ENCODE data around the gene SLC22A23. TPM values are rescaled to one million over a fixed set of nuclear protein-coding genes. Genes with fewer than 3 reads are reported as not detected.

The SLC22A23 gene
- total RNA-seq, 6 donors from 2014 or later = 18.2 to 73.1 (median 28.3) TPM

DNA sequence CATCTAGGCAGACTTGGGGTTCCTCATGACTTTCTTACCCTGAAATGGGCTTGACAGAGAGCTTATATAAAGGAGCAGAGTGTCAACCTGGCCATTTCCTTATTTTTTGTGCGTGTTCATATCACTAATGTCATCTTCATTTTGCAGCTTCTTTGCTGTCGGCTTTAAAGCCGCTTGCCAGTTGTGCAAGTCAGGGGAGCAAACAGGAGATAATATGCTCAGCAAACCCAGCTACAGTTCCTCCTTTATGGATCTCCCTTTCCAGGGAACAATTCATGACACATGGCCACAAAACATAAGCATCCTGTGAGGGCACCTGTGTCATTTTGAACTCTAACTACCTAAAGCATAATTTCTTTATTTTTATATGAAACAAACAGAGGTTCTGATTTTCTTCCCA, 222.9 kb downstream of the SLC22A23 start:
- H3K4me1 ChIP-seq = peaks cover 23 to 33% (median 27%) of the 10 kb centered on the region in 4 donors
- H3K9me3 ChIP-seq = no peaks in the 10 kb centered on the region
- WGBS, 2 donors = 67 to 71% methylated on average over 3 of the region's 3 CpGs
- no peak for ATAC-seq (ENCODE audit: low FRiP score in 2 of 2)
- peaks cover 0 to 32% (median 15%) of the 10 kb centered on the region in 4 donors for H3K27me3 ChIP-seq
- no peak for DNase-seq
- no peaks in the 10 kb centered on the region for H3K36me3 ChIP-seq
- H3K27ac ChIP-seq = no peak overlapping the region
- H3K4me3 ChIP-seq = no peak overlapping the region
- no peak for TF ChIP-seq EP300 (IDR thresholded peaks at IDR 0.05)

GRCh38 chr6:3233321-3233720, 223.5 kb downstream of the SLC22A23 start:
- WGBS, 2 donors = 90 to 96% methylated on average over 3 of the region's 3 CpGs
- Histone ChIP-seq H3K9me3 (no peaks in the 10 kb centered on the region), H3K4me3 (no peak overlapping the region), H3K27ac (no peak overlapping the region), H3K4me1 (peaks cover 29 to 39% (median 33%) of the 10 kb centered on the region in 4 donors), H3K36me3 (no peaks in the 10 kb centered on the region), H3K27me3 (peaks cover under 1 to 38% (median 19%) of the 10 kb centered on the region in 4 donors)
- DNase-seq = no peak
- TF ChIP-seq EP300 (IDR thresholded peaks at IDR 0.05) = no peak
- no peak for TF ChIP-seq POLR2AphosphoS5 (IDR thresholded peaks at IDR 0.05)
- TF ChIP-seq CTCF (IDR thresholded peaks at IDR 0.05) = no peak
- TF ChIP-seq POLR2A (IDR thresholded peaks at IDR 0.05) = no peak
- no peak for ATAC-seq (ENCODE audit: low FRiP score in 2 of 2)

- no peak for DNase-seq
- Histone ChIP-seq H3K27me3 (peaks cover 9 to 49% (median 26%) of the 10 kb centered on the region in 4 donors), H3K4me3 (peak overlapping the region in 3 of 4 donors; percentile 50 to 59 (median 57)), H3K36me3 (no peaks in the 10 kb centered on the region), H3K9me3 (no peaks in the 10 kb centered on the region), H3K4me1 (peaks cover 39 to 49% (median 44%) of the 10 kb centered on the region in 4 donors), H3K27ac (peak overlapping the region in 2 of 4 donors; percentile 28 to 67)
- TF ChIP-seq POLR2A (IDR thresholded peaks at IDR 0.05) = no peak
- TF ChIP-seq EP300 (IDR thresholded peaks at IDR 0.05) = no peak
- no peak for TF ChIP-seq POLR2AphosphoS5 (IDR thresholded peaks at IDR 0.05)
- no peak for TF ChIP-seq CTCF (IDR thresholded peaks at IDR 0.05)
- ATAC-seq (ENCODE audit: low FRiP score in 2 of 2) = no peak
- WGBS, 2 donors = 26 to 34% methylated on average over 23 of the region's 23 CpGs
Measured at GRCh38 chr6:3232017-3232945, 224.6 kb downstream of the SLC22A23 start.

DNA sequence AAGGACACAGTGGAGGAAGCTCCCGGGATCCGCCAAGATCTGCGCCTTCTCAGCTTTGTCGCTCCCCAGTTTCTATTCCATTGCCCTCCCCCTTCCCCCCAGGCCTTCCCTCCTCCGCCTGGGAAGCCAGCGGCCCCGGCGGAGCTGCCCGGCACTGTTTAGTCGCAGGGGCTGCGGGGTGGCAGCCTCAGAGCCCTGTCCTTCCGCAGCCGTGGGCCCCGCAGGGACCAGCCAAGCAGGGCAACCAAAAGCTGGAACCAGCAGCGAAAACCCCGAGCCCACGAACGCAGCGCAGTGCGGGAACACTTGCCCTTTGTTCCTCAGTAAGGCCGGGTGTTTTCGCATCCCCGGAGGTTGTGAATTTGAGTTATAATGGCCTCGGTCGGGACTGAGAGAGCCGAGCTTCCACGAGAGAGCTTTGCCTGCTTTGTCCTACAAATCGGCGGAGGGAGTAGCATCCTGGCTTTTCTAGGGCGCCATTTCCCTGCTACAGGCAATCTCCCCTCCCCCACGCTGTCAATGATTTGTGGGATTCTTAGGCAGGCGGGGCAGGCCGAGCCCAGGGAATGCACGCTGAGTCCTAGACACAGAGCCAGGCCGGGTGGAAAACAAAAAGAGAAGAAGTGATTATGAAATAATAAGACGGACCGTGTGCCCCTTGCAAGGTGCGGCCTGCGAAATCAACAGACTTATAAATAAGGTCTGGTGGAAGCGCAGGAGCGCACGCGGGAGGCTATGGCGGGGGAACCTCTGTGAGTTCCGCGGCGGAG, 225.4 kb downstream of the SLC22A23 start:
- peaks cover 48 to 58% (median 52%) of the 10 kb centered on the region in 4 donors for H3K4me1 ChIP-seq
- peaks cover 12 to 57% (median 32%) of the 10 kb centered on the region in 4 donors for H3K27me3 ChIP-seq
- peak overlapping the region; percentile 23 to 67 (median 40) for H3K27ac ChIP-seq
- no peak for TF ChIP-seq CTCF (IDR thresholded peaks at IDR 0.05)
- TF ChIP-seq POLR2AphosphoS5 (IDR thresholded peaks at IDR 0.05) = peak in 1 of 2 donors; percentile 50
- TF ChIP-seq EP300 (IDR thresholded peaks at IDR 0.05) = no peak
- peak in 1 of 4 donors; percentile 18 for TF ChIP-seq POLR2A (IDR thresholded peaks at IDR 0.05)
- DNase-seq (peak; percentile 82 to 84), ATAC-seq (ENCODE audit: low FRiP score in 2 of 2) (peak; percentile 74 to 79)
- H3K36me3 ChIP-seq = no peaks in the 10 kb centered on the region
- 2 to 4% methylated on average over 45 to 47 of the region's 47 CpGs for WGBS, 2 donors
- H3K4me3 ChIP-seq = peak overlapping the region; percentile 35 to 59 (median 54)
- H3K9me3 ChIP-seq = no peaks in the 10 kb centered on the region

- peak overlapping the region in 3 of 4 donors; percentile 50 to 59 (median 57) for H3K4me3 ChIP-seq
- no peak overlapping the region for H3K27ac ChIP-seq
- TF ChIP-seq POLR2AphosphoS5 (IDR thresholded peaks at IDR 0.05) (no peak), EP300 (IDR thresholded peaks at IDR 0.05) (no peak), POLR2A (IDR thresholded peaks at IDR 0.05) (no peak), CTCF (IDR thresholded peaks at IDR 0.05) (no peak)
- WGBS, 2 donors = 5 to 6% methylated on average over 10 to 11 of the region's 11 CpGs
- H3K4me1 ChIP-seq = peaks cover 48 to 60% (median 52%) of the 10 kb centered on the region in 4 donors
- H3K36me3 ChIP-seq = no peaks in the 10 kb centered on the region
- no peak for ATAC-seq (ENCODE audit: low FRiP score in 2 of 2)
- peaks cover 12 to 63% (median 34%) of the 10 kb centered on the region in 4 donors for H3K27me3 ChIP-seq
- DNase-seq = no peak
- no peaks in the 10 kb centered on the region for H3K9me3 ChIP-seq
Measured at GRCh38 chr6:3230900-3231246, 226.0 kb downstream of the SLC22A23 start.
